HG02623 (cell line): ENCODE measurements around the gene ROBO1.
"Not testable (repeated sequence)": the region's sequence is repeated elsewhere in the genome, so short reads cannot be mapped to it uniquely, and the experiment has no call there.

Experiments used
- ATAC-seq: cut with Tn5 transposase; IDR thresholded peaks from one replicate; pipeline ENCODE4 v1.9.1; 2021; ENCODE audit warnings: moderate library complexity; ENCODE audit not compliant: unreplicated experiment

ROBO1 gene

GRCh38 chr3:78888635-78889034 is 879.2 kb downstream of the ROBO1 start:
- ATAC-seq: no peak

- no peak for ATAC-seq
Observed at GRCh38 chr3:78887547-78888011, 880.2 kb downstream of the ROBO1 start.

GRCh38 chr3:78887029-78887428 is 880.8 kb downstream of the ROBO1 start:
- ATAC-seq: no peak

- not testable (repeated sequence) for ATAC-seq
Observed at GRCh38 chr3:78884567-78884966, 883.2 kb downstream of the ROBO1 start.

GRCh38 chr3:78882251-78882650 is 885.5 kb downstream of the ROBO1 start:
- ATAC-seq: no peak

GRCh38 chr3:78881501-78881900 is 886.3 kb downstream of the ROBO1 start:
- ATAC-seq: no peak

GRCh38 chr3:78880603-78881461 is 887.0 kb downstream of the ROBO1 start:
- no peak for ATAC-seq

- ATAC-seq: no peak
Observed at GRCh38 chr3:78879295-78879860, 888.4 kb downstream of the ROBO1 start.

GRCh38 chr3:78878789-78879188 is 889.0 kb downstream of the ROBO1 start:
- no peak for ATAC-seq

- ATAC-seq: no peak
Observed at GRCh38 chr3:78878011-78878410, 889.8 kb downstream of the ROBO1 start.

GRCh38 chr3:78875851-78876250 is 891.9 kb downstream of the ROBO1 start:
- no peak for ATAC-seq

GRCh38 chr3:78875436-78875835 is 892.4 kb downstream of the ROBO1 start:
- ATAC-seq: no peak

GRCh38 chr3:78873641-78874040 is 894.2 kb downstream of the ROBO1 start:
- ATAC-seq: no peak

GRCh38 chr3:78872195-78872594 is 895.6 kb downstream of the ROBO1 start:
- no peak for ATAC-seq

GRCh38 chr3:78871048-78871447 is 896.8 kb downstream of the ROBO1 start:
- no peak for ATAC-seq

- no peak for ATAC-seq
Observed at GRCh38 chr3:78870484-78870883, 897.3 kb downstream of the ROBO1 start.

GRCh38 chr3:78868570-78868969 is 899.2 kb downstream of the ROBO1 start:
- ATAC-seq: no peak

GRCh38 chr3:78867409-78868372 is 900.1 kb downstream of the ROBO1 start:
- no peak for ATAC-seq

- ATAC-seq: no peak
Observed at GRCh38 chr3:78863306-78864203, 904.2 kb downstream of the ROBO1 start.

- no peak for ATAC-seq
Observed at GRCh38 chr3:78861156-78861555, 906.6 kb downstream of the ROBO1 start.
